ENCODE results near the gene CRHR1.

Gene CRHR1

GRCh38 chr17:45777388-45777787 is 6.7 kb upstream of the CRHR1 start:
- DNase-seq (ENCODE audit: low spot score) = no peak
- no peak for TF ChIP-seq CTCF (conservative IDR thresholded peaks at IDR 0.05; ENCODE audit: low read depth)
- ChIA-PET POLR2A (ENCODE audit: low non-redundant PET) (no interaction called here), CTCF (no interaction called here)
- no peak overlapping the region for H3K27ac ChIP-seq

GRCh38 chr17:45780921-45781320 is 3.2 kb upstream of the CRHR1 start:
- no peak for TF ChIP-seq CTCF (conservative IDR thresholded peaks at IDR 0.05; ENCODE audit: low read depth)
- no peak overlapping the region for H3K27ac ChIP-seq
- ChIA-PET POLR2A (ENCODE audit: low non-redundant PET) (no interaction called here), CTCF (interaction anchor here (0.7 kb wide), 1 partner anchor 51 kb away, joined by 3 read pairs; no protein-coding TSS in a partner anchor)
- no peak for DNase-seq (ENCODE audit: low spot score)

DNA sequence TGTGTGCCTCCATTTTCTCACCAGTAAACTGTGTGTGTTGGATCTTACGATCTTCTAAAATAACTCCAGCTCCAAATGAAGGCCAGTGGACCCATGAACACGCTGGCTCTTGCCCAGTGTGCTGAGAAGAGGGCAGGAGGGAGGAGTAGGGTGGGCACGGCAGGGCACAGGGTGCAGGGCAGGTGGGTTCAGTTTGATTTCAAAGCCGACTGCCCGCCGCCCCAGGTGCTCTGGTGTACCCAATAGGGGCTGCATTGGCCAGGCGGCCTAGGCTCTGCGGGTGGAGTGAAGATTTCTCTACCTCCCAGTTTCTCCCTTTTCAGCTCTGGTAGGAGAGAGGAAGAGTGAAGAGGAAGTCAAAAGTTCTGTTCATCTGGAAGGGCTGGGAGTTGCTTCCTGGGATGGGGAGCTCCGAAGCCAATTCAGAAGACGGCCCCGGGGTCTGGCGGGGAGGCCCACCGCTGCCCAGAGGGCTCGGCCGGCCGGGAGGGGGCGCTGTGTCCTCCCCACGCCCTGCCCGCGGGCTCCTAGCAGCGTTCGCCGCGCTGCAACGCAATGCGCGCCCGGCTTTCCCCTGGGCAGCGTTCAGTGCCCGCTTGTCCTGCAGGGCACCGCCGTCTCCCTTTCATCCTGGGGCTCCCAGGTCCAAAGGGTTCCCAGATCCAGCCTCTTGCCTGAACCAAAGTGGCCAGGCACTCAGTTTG is 1.1 kb upstream of the CRHR1 start:
- TF ChIP-seq CTCF (conservative IDR thresholded peaks at IDR 0.05; ENCODE audit: low read depth) = peak; percentile 52
- DNase-seq (ENCODE audit: low spot score) = no peak
- no peak overlapping the region for H3K27ac ChIP-seq
- POLR2A ChIA-PET (ENCODE audit: low non-redundant PET) = no interaction called here
- CTCF ChIA-PET = interaction anchor here (0.6 to 0.9 kb wide), 5 partner anchors 9 to 520 kb away, joined by 3 to 5 read pairs (median 3); no protein-coding TSS in a partner anchor

DNA sequence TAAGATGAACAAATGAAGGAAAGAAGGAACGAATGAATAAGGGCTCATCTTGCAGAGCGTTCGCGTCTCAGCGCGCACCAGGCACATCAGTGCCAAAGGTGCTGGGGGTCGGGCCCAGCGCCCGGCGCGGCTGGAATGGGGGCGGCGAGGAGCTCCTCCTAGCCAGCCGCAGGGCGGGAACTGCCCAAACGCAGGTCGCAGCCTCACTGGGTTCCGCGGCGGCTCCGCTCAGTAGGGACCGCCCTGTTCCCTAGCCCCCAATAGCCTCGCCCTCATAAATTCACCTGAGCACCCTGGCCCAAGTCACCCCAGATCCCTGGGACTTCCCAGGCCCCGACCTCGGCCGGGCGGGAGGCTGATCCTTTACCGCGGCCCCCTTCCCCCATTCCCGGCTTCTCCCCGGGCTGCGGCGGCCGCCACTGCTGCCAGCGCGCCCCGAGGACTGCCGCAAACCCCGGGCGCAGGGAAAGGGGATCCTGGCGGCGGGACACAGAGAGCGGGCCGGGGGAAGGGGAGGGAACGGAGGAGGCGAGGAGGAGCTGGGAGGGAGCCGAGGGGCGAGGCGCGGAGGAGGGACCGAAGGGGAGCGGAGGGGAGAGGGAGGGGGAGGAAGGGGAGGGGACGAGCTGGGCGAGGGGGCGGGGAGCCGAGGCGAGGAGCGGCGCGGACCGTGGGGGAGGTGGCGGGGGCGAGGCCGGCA is 377 bp upstream of the CRHR1 start:
- DNase-seq (ENCODE audit: low spot score) = no peak
- H3K27ac ChIP-seq = no peak overlapping the region
- POLR2A ChIA-PET (ENCODE audit: low non-redundant PET) = no interaction called here
- no peak for TF ChIP-seq CTCF (conservative IDR thresholded peaks at IDR 0.05; ENCODE audit: low read depth)
- CTCF ChIA-PET = interaction anchor here (0.6 kb wide), 4 partner anchors 16 to 392 kb away, joined by 3 to 8 read pairs (median 4); no protein-coding TSS in a partner anchor

DNA sequence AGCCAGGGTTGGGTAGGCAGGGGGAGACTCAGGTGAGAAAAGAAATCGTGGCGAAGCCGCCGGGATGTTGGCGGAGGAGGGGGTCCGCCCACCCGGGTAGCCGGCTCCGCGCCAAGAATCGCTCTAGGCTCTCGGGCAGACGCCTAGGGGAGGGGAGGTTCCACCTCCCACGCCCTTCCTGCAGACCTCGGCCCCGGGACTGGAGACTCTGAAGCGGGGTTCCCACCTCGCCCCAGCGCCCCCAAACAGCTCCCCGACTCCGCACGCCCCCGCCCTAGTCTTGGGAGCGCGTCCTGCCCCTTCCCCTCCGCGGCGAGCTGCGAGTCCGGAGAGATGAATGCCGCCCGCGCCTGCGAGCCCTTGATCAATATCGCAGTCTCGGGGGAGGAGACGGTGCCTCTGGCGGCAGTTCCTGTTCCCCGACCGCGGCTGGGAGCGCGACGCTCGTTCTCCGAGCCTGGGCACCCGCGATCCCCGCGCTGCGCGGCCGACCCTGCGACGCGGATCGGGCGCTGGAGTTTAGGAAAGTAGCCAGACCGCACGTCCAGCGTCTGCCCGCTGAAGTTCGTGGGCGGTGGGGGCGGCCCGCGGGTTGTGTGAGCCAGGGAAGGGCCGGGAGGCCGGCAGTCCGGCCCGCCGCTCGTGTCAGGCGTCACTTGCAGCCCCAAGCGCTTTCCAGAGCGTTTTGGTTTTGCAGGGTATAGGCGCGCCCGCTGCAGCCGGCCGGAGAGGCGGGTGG is 790 bp downstream of the CRHR1 start:
- H3K27ac ChIP-seq = no peak overlapping the region
- DNase-seq (ENCODE audit: low spot score) = no peak
- POLR2A ChIA-PET (ENCODE audit: low non-redundant PET) = no interaction called here
- CTCF ChIA-PET = no interaction called here
- no peak; the same call in 1 of the 2 replicates for TF ChIP-seq CTCF (conservative IDR thresholded peaks at IDR 0.05; ENCODE audit: low read depth)

DNA sequence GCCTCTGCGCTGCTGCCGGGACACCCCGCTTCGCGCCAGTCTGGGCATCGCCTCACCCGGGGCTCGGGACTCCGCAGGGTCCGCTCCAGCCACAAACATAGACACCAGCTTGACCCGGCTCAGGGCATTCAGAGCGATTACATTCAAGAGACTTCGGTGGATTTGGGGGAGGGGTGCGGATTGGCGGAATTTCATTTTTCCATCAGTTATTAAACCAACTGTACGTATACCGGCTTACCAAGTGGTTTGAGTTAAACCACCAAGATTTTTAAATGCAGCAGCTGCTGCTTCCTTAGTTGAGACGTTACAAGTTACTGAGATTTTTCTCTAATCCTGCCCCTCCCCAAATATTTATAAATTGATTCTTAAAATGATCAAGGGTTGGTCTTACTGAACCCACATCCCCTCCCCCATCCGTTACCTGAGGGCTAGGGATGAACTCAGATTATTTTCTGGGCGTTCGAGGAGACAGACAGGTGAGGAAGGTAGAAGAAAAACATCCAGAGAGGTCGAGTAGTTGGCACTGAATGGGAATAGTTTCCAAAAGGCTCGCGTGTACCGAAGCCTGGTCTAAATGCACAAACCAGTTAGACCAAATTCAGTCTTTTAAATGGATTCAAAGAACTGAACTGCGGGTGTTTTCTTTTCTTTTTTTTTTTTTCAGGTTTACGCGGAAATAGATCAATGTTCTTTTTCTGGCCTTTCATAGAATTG is 1.5 kb downstream of the CRHR1 start:
- no peak overlapping the region for H3K27ac ChIP-seq
- DNase-seq (ENCODE audit: low spot score) = no peak
- POLR2A ChIA-PET (ENCODE audit: low non-redundant PET) = no interaction called here
- no peak for TF ChIP-seq CTCF (conservative IDR thresholded peaks at IDR 0.05; ENCODE audit: low read depth)
- CTCF ChIA-PET = no interaction called here
